Measurements from ENCODE around the gene SPRR5.

SPRR5 gene

GRCh38 chr1:152953761-152954160 lies 6.8 kb downstream of the SPRR5 start:
- Histone ChIP-seq H3K9ac (ENCODE audit: low read length) (no peak overlapping the region), H3K4me1 (ENCODE audit: insufficient read depth, low read length) (no peaks in the 10 kb centered on the region), H3K27ac (ENCODE audit: low read depth, low read length) (no peak overlapping the region), H3K9me3 (ENCODE audit: low read length) (no peaks in the 10 kb centered on the region), H3K36me3 (ENCODE audit: insufficient read depth, low read length) (no peaks in the 10 kb centered on the region), H3K4me3 (ENCODE audit: low read depth in 1 of 2, low read length in 2 of 2) (no peak overlapping the region), H3K27me3 (ENCODE audit: control insufficient read depth in 1 of 2, insufficient read depth in 2 of 2, low read length in 2 of 2) (no peaks in the 10 kb centered on the region)

- no peaks in the 10 kb centered on the region for H3K36me3 ChIP-seq (ENCODE audit: insufficient read depth, low read length)
- no peaks in the 10 kb centered on the region for H3K9me3 ChIP-seq (ENCODE audit: low read length)
- H3K4me3 ChIP-seq (ENCODE audit: low read depth in 1 of 2, low read length in 2 of 2) = no peak overlapping the region
- H3K27me3 ChIP-seq (ENCODE audit: control insufficient read depth in 1 of 2, insufficient read depth in 2 of 2, low read length in 2 of 2) = no peaks in the 10 kb centered on the region
- H3K27ac ChIP-seq (ENCODE audit: low read depth, low read length) = no peak overlapping the region
- no peaks in the 10 kb centered on the region for H3K4me1 ChIP-seq (ENCODE audit: insufficient read depth, low read length)
- no peak overlapping the region for H3K9ac ChIP-seq (ENCODE audit: low read length)
These were observed 7.4 kb downstream of the SPRR5 start for GRCh38 chr1:152954436-152954835.

DNA sequence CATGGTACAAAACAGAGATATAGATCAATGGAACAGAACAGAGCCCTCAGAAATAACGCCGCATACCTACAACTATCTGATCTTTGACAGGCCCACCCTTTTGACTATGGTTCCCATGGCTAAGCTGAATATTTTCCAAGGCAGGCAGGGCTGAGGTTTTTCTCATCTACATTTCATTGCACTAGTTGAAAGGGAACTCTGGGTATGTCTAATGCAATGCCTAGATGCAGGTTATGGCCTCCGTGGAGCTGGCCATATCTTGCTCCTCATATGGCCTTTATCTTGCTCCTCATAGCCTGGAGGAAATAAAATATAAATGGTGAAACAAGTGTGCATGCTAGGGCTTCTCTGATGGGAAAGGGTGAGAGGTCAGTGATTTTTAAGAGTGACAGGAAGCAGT lies 10.6 kb downstream of the SPRR5 start:
- Histone ChIP-seq H3K9me3 (ENCODE audit: low read length) (no peaks in the 10 kb centered on the region), H3K9ac (ENCODE audit: low read length) (no peak overlapping the region), H3K27ac (ENCODE audit: low read depth, low read length) (no peak overlapping the region), H3K4me3 (ENCODE audit: low read depth in 1 of 2, low read length in 2 of 2) (no peak overlapping the region), H3K4me1 (ENCODE audit: insufficient read depth, low read length) (no peaks in the 10 kb centered on the region), H3K36me3 (ENCODE audit: insufficient read depth, low read length) (no peaks in the 10 kb centered on the region), H3K27me3 (ENCODE audit: control insufficient read depth in 1 of 2, insufficient read depth in 2 of 2, low read length in 2 of 2) (no peaks in the 10 kb centered on the region)

- H3K36me3 ChIP-seq (ENCODE audit: insufficient read depth, low read length) = no peaks in the 10 kb centered on the region
- H3K4me1 ChIP-seq (ENCODE audit: insufficient read depth, low read length) = no peaks in the 10 kb centered on the region
- no peak overlapping the region for H3K4me3 ChIP-seq (ENCODE audit: low read depth in 1 of 2, low read length in 2 of 2)
- no peak overlapping the region for H3K9ac ChIP-seq (ENCODE audit: low read length)
- no peak overlapping the region for H3K27ac ChIP-seq (ENCODE audit: low read depth, low read length)
- no peaks in the 10 kb centered on the region for H3K27me3 ChIP-seq (ENCODE audit: control insufficient read depth in 1 of 2, insufficient read depth in 2 of 2, low read length in 2 of 2)
- H3K9me3 ChIP-seq (ENCODE audit: low read length) = no peaks in the 10 kb centered on the region
These were observed 12.3 kb downstream of the SPRR5 start for GRCh38 chr1:152959273-152959672.

- Histone ChIP-seq H3K4me1 (ENCODE audit: insufficient read depth, low read length) (no peaks in the 10 kb centered on the region), H3K27ac (ENCODE audit: low read depth, low read length) (no peak overlapping the region), H3K9ac (ENCODE audit: low read length) (no peak overlapping the region)
These were observed 12.9 kb downstream of the SPRR5 start for GRCh38 chr1:152959801-152960451.

DNA sequence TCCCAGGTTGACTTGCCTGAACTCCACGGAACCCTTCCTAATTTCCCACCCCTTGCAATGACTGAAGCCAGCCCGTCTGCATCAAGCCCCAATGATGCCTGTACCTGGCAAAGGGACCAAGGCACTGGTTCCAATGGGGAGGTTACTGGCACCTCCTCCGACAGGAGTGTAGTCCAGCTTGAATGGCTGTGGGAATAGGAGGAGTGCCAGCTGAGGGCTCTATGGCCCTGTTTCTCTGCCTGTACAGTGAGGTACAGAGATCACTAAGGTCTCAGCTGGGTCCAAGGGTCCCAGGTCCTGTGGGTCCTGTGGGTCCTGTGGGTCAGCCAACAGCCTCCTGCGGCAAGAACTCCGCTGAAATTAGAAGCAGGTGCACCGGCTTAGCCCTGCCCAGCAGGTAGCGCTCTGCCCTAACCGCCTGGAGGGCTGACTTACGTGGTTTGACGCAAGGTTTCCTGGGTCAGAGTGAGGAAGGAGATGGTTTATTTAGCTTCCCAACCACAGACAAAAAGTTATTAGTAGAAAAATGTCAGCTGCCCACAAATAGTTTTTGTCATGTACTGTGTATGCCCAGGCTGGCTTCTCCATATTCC lies 13.5 kb downstream of the SPRR5 start:
- H3K9me3 ChIP-seq (ENCODE audit: low read length) = no peaks in the 10 kb centered on the region
- no peak overlapping the region for H3K9ac ChIP-seq (ENCODE audit: low read length)
- no peak overlapping the region for H3K4me3 ChIP-seq (ENCODE audit: low read depth in 1 of 2, low read length in 2 of 2)
- no peak overlapping the region for H3K27ac ChIP-seq (ENCODE audit: low read depth, low read length)
- no peaks in the 10 kb centered on the region for H3K27me3 ChIP-seq (ENCODE audit: control insufficient read depth in 1 of 2, insufficient read depth in 2 of 2, low read length in 2 of 2)
- H3K4me1 ChIP-seq (ENCODE audit: insufficient read depth, low read length) = no peaks in the 10 kb centered on the region
- H3K36me3 ChIP-seq (ENCODE audit: insufficient read depth, low read length) = no peaks in the 10 kb centered on the region

More at GRCh38 chr1:152959801-152960451, 12.9 kb downstream of the SPRR5 start:
- H3K4me3 ChIP-seq (ENCODE audit: low read depth in 1 of 2, low read length in 2 of 2) = no peak overlapping the region
- no peaks in the 10 kb centered on the region for H3K36me3 ChIP-seq (ENCODE audit: insufficient read depth, low read length)
- H3K9me3 ChIP-seq (ENCODE audit: low read length) = no peaks in the 10 kb centered on the region
- H3K27me3 ChIP-seq (ENCODE audit: control insufficient read depth in 1 of 2, insufficient read depth in 2 of 2, low read length in 2 of 2) = no peaks in the 10 kb centered on the region

- H3K9me3 ChIP-seq (ENCODE audit: low read length) = no peaks in the 10 kb centered on the region
- no peaks in the 10 kb centered on the region for H3K4me1 ChIP-seq (ENCODE audit: insufficient read depth, low read length)
- no peaks in the 10 kb centered on the region for H3K36me3 ChIP-seq (ENCODE audit: insufficient read depth, low read length)
- no peak overlapping the region for H3K27ac ChIP-seq (ENCODE audit: low read depth, low read length)
- H3K4me3 ChIP-seq (ENCODE audit: low read depth in 1 of 2, low read length in 2 of 2) = no peak overlapping the region
- no peaks in the 10 kb centered on the region for H3K27me3 ChIP-seq (ENCODE audit: control insufficient read depth in 1 of 2, insufficient read depth in 2 of 2, low read length in 2 of 2)
- H3K9ac ChIP-seq (ENCODE audit: low read length) = no peak overlapping the region
These were observed 14.4 kb downstream of the SPRR5 start for GRCh38 chr1:152961226-152961891.

- Histone ChIP-seq H3K4me1 (ENCODE audit: insufficient read depth, low read length) (no peaks in the 10 kb centered on the region), H3K9ac (ENCODE audit: low read length) (no peak overlapping the region), H3K4me3 (ENCODE audit: low read depth in 1 of 2, low read length in 2 of 2) (no peak overlapping the region), H3K36me3 (ENCODE audit: insufficient read depth, low read length) (no peaks in the 10 kb centered on the region), H3K9me3 (ENCODE audit: low read length) (no peaks in the 10 kb centered on the region), H3K27me3 (ENCODE audit: control insufficient read depth in 1 of 2, insufficient read depth in 2 of 2, low read length in 2 of 2) (no peaks in the 10 kb centered on the region), H3K27ac (ENCODE audit: low read depth, low read length) (no peak overlapping the region)
These were observed 15.9 kb downstream of the SPRR5 start for GRCh38 chr1:152962876-152963415.

DNA sequence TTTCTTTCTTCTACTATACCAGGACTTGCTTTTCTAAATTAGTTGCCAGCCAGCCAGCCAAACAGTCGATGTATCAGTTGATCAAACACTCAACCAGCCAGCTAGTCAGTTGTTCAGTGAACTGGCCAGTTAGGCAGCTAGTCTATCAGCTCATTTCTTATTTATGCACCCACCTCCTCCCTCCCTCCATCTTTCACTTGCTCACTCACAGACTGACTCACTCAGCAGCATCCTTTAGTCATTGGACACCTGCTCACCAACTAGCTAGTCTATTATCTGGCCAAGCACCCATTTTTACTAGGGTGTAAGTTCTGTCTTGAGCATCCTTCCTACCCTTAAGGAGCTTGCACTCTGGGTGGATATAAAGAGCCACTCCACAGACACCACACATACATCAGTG lies 17.5 kb downstream of the SPRR5 start:
- no peaks in the 10 kb centered on the region for H3K9me3 ChIP-seq (ENCODE audit: low read length)
- H3K36me3 ChIP-seq (ENCODE audit: insufficient read depth, low read length) = no peaks in the 10 kb centered on the region
- no peak overlapping the region for H3K27ac ChIP-seq (ENCODE audit: low read depth, low read length)
- H3K4me1 ChIP-seq (ENCODE audit: insufficient read depth, low read length) = no peaks in the 10 kb centered on the region
- H3K4me3 ChIP-seq (ENCODE audit: low read depth in 1 of 2, low read length in 2 of 2) = no peak overlapping the region
- no peaks in the 10 kb centered on the region for H3K27me3 ChIP-seq (ENCODE audit: control insufficient read depth in 1 of 2, insufficient read depth in 2 of 2, low read length in 2 of 2)
- no peak overlapping the region for H3K9ac ChIP-seq (ENCODE audit: low read length)

DNA sequence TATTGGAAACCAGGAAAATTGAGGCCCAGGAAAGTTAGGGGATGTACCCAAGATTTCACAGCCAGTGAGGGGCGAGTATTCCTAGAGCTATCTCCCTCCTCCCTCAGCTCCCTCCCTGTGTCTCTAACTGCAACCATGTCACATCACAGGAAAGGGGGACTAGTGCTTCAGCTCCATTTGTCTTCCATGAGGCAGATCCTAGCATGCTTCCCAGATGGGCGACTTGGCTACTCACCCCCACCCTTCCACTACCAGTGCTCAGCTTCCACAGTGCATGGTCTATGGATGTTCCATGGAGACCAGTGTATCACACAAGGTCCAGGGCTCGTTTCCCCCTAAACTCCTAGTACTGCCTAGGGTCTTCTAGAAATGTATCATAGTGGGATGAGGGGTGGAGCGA lies 18.8 kb downstream of the SPRR5 start:
- Histone ChIP-seq H3K27me3 (ENCODE audit: control insufficient read depth in 1 of 2, insufficient read depth in 2 of 2, low read length in 2 of 2) (no peaks in the 10 kb centered on the region), H3K9ac (ENCODE audit: low read length) (no peak overlapping the region), H3K9me3 (ENCODE audit: low read length) (no peaks in the 10 kb centered on the region), H3K4me1 (ENCODE audit: insufficient read depth, low read length) (no peaks in the 10 kb centered on the region), H3K27ac (ENCODE audit: low read depth, low read length) (no peak overlapping the region), H3K36me3 (ENCODE audit: insufficient read depth, low read length) (no peaks in the 10 kb centered on the region), H3K4me3 (ENCODE audit: low read depth in 1 of 2, low read length in 2 of 2) (no peak overlapping the region)

DNA sequence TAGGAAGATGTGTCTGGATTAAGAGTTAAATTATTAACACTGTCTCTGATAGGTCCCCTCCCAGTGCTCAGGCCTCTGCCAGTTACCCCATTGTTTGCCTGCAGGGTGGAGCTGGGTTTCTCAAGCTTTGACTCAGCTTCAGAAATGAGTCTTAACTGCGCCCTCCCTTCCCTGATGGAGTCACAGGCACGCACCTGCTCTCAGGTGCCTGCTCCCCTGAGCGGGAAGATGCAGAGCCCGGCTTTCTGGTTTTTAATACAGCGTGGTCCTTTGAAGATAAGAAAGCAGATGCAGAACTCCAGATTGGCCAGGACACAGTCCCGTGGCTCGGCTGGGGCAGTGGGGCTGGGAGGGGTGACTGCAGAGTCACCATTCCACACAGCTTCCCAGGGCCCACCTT lies 20.2 kb downstream of the SPRR5 start:
- no peaks in the 10 kb centered on the region for H3K4me1 ChIP-seq (ENCODE audit: insufficient read depth, low read length)
- no peak overlapping the region for H3K4me3 ChIP-seq (ENCODE audit: low read depth in 1 of 2, low read length in 2 of 2)
- H3K36me3 ChIP-seq (ENCODE audit: insufficient read depth, low read length) = no peaks in the 10 kb centered on the region
- no peak overlapping the region for H3K9ac ChIP-seq (ENCODE audit: low read length)
- no peaks in the 10 kb centered on the region for H3K9me3 ChIP-seq (ENCODE audit: low read length)
- no peaks in the 10 kb centered on the region for H3K27me3 ChIP-seq (ENCODE audit: control insufficient read depth in 1 of 2, insufficient read depth in 2 of 2, low read length in 2 of 2)
- no peak overlapping the region for H3K27ac ChIP-seq (ENCODE audit: low read depth, low read length)
